SK-N-SH (cell line): ENCODE results near the gene WFIKKN1. TPM values are rescaled to one million over a fixed set of nuclear protein-coding genes. Genes with fewer than 3 reads are reported as not detected.

Experiments used
- CTCF ChIA-PET: fragments of 300-600, 350-600 bp; formaldehyde crosslinking; extraction: SDS; loops from one replicate; lab custom pipeline; 2021; lab: Yijun Ruan, JAX
- POLR2A ChIA-PET: fragments of 350-600 bp; sonication (Branson Sonifier 250); formaldehyde crosslinking; extraction: SDS; loops from one replicate; lab custom pipeline; 2020; ENCODE audit warnings: antibody characterized with exemption, inconsistent platforms; lab: Yijun Ruan, JAX
- DNase-seq: peaks from one replicate; pipeline ENCODE4 v3.0.0; 2012
- H2AFZ ChIP-seq: fragments of 200-600 bp; sonication (generic); 2 replicates; pipeline ENCODE4 v1.8.1; 2016; ENCODE audit warnings: antibody characterized with exemption, mild to moderate bottlenecking, low read depth
- H3F3A ChIP-seq: fragments of 200-600 bp; sonication (generic); replicated peaks from 2 replicates; pipeline ENCODE3; 2016; ENCODE audit warnings: antibody characterized with exemption, mild to moderate bottlenecking; ENCODE audit not compliant: insufficient read depth
- H3K27ac ChIP-seq, 2 experiments: fragments of 200-500 bp in 1 of 2; fragments of 200-600 bp in 1 of 2; sonication (Bioruptor generic) in 1 of 2; sonication (generic), shearing (Covaris generic) in 1 of 2; 2 replicates each; pipeline versions ENCODE4 v1.5.1 to v1.6.1; 2014 to 2016; ENCODE audit warnings: low read depth in 2 of 2, inconsistent platforms in 1 of 2, low read length in 1 of 2, mild to moderate bottlenecking in 1 of 2, mixed read lengths in 1 of 2
- H3K27me3 ChIP-seq: fragments of 200-600 bp; sonication (generic), shearing (Covaris generic); 2 replicates; pipeline ENCODE4 v1.6.1; 2016; ENCODE audit warnings: mixed run types; ENCODE audit not compliant: insufficient read depth
- H3K36me3 ChIP-seq, 2 experiments: fragments of 200-500 bp in 1 of 2; fragments of 200-600 bp in 1 of 2; sonication (Bioruptor generic) in 1 of 2; sonication (generic) in 1 of 2; replicated peaks in 1 of 2; 2 replicates each; pipeline versions ENCODE3 to v1.5.1; 2014 to 2016; ENCODE audit warnings: low read length in 1 of 2, mild to moderate bottlenecking in 1 of 2; ENCODE audit not compliant: insufficient read depth in 2 of 2, control insufficient read depth in 1 of 2
- H3K4me1 ChIP-seq, 2 experiments: fragments of 200-500 bp in 1 of 2; fragments of 200-600 bp in 1 of 2; sonication (Bioruptor generic) in 1 of 2; sonication (generic), shearing (Covaris generic) in 1 of 2; 2 replicates each; pipeline versions ENCODE4 v1.5.1 to v1.6.1; 2014 to 2016; ENCODE audit warnings: low read depth in 1 of 2, low read length in 1 of 2, mixed run types in 1 of 2; ENCODE audit not compliant: insufficient read depth in 2 of 2, control insufficient read depth in 1 of 2
- H3K4me2 ChIP-seq: fragments of 200-600 bp; sonication (generic), shearing (Covaris generic); 2 replicates; pipeline ENCODE4 v1.6.1; 2017; ENCODE audit warnings: mixed run types
- H3K4me3 ChIP-seq, 2 experiments: fragments of 200-500 bp in 1 of 2; fragments of 200-600 bp in 1 of 2; sonication (Bioruptor generic) in 1 of 2; sonication (generic), shearing (Covaris generic) in 1 of 2; 2 replicates each; pipeline versions ENCODE4 v1.5.1 to v1.8.1; 2014 to 2016; ENCODE audit warnings: low read depth in 2 of 2, inconsistent platforms in 1 of 2, low read length in 1 of 2, mild to moderate bottlenecking in 1 of 2, mixed read lengths in 1 of 2, moderate library complexity in 1 of 2
- H3K79me2 ChIP-seq: fragments of 200-600 bp; sonication (generic); 2 replicates; pipeline ENCODE4 v1.8.1; 2017; ENCODE audit warnings: mild to moderate bottlenecking; ENCODE audit not compliant: insufficient read depth
- H3K9ac ChIP-seq: fragments of 200-600 bp; sonication (generic); 2 replicates; pipeline ENCODE4 v1.6.1; 2017; ENCODE audit warnings: mixed run types
- H3K9me2 ChIP-seq: fragments of 200-600 bp; sonication (generic); 2 replicates; pipeline ENCODE4 v1.6.1; 2017; ENCODE audit warnings: mixed run types
- H3K9me3 ChIP-seq: fragments of 200-600 bp; sonication (generic); 2 replicates; pipeline ENCODE4 v1.6.1; 2017; ENCODE audit warnings: mixed run types, mild to moderate bottlenecking, moderate library complexity
- H4K20me1 ChIP-seq: fragments of 200-600 bp; sonication (generic); 2 replicates; pipeline ENCODE4 v1.6.1; 2017; ENCODE audit warnings: mild to moderate bottlenecking, mixed run types; ENCODE audit not compliant: insufficient read depth
- CHD2 ChIP-seq: fragments of 150-350 bp; IDR thresholded peaks from 2 replicates; pipeline ENCODE4 v1.6.1; 2018; ENCODE audit warnings: low read length; ENCODE audit not compliant: partially characterized antibody
- ELF1 ChIP-seq: IDR thresholded peaks from 2 replicates; pipeline ENCODE4 v1.4.0; 2012
- FOSL2 ChIP-seq: IDR thresholded peaks from 2 replicates; pipeline ENCODE4 v1.4.0; 2012; ENCODE audit warnings: low read depth, mild to moderate bottlenecking, moderate library complexity, borderline replicate concordance
- FOXM1 ChIP-seq: IDR thresholded peaks from 2 replicates; pipeline ENCODE4 v1.4.0; 2012; ENCODE audit warnings: low read depth, mild to moderate bottlenecking
- GABPA ChIP-seq: IDR thresholded peaks from 2 replicates; pipeline ENCODE4 v1.4.0; 2012; ENCODE audit warnings: low read depth, mild to moderate bottlenecking
- GATA2 ChIP-seq: sonication (generic); formaldehyde crosslinking; IDR thresholded peaks from 2 replicates; pipeline ENCODE4 v1.5.0; 2020; ENCODE audit warnings: mild to moderate bottlenecking, missing genetic modification reagents
- JUND ChIP-seq: IDR thresholded peaks from 2 replicates; pipeline ENCODE4 v1.4.0; 2012
- NFIC ChIP-seq: IDR thresholded peaks from 2 replicates; pipeline ENCODE4 v1.4.0; 2012; ENCODE audit warnings: borderline replicate concordance
- NRF1 ChIP-seq: IDR thresholded peaks from 2 replicates; pipeline ENCODE4 v1.6.1; 2012; ENCODE audit warnings: low read depth, mild to moderate bottlenecking, low read length
- POLR2AphosphoS5 ChIP-seq: IDR thresholded peaks from 2 replicates; pipeline ENCODE4 v1.6.1; 2012; ENCODE audit warnings: low read depth, low read length
- RFX5 ChIP-seq: IDR thresholded peaks from 2 replicates; pipeline ENCODE4 v1.6.1; 2012; ENCODE audit warnings: mild to moderate bottlenecking, improper control_type of control experiment, low read length
- RXRA ChIP-seq: IDR thresholded peaks from 2 replicates; pipeline ENCODE4 v1.4.0; 2012; ENCODE audit warnings: low read depth, mild to moderate bottlenecking, borderline replicate concordance
- TAF1 ChIP-seq: IDR thresholded peaks from 2 replicates; pipeline ENCODE4 v1.6.1; 2012; ENCODE audit warnings: low read depth, mild to moderate bottlenecking, low read length, moderate library complexity, borderline replicate concordance
- WGBS: methylation state at CpG from one replicate; pipeline ENCODE4 v1.1.6; 2017; ENCODE audit warnings: low lambda C conversion rate; 5-methylcytosine and 5-hydroxymethylcytosine counted together
- polyA plus RNA-seq, 3 experiments: library from polyadenylated mRNA; depleted of rRNA; stranded (reverse); fragments of >200 nt; gene quantifications; 2 replicates each; pipeline ENCODE4 v1.2.3, GENCODE V29; 2012
- TF ChIP-seq, protein P1 (sequence below): IDR thresholded peaks from 2 replicates; pipeline ENCODE4; 2012
- TF ChIP-seq, protein P2 (sequence below): IDR thresholded peaks from 2 replicates; pipeline ENCODE4 v1.4.0; 2012; ENCODE audit warnings: low read depth, borderline replicate concordance
- TF ChIP-seq, protein P3 (sequence below): fragments of 150-350 bp; IDR thresholded peaks from 2 replicates; pipeline ENCODE4 v1.6.1; 2017; ENCODE audit warnings: antibody characterized with exemption, low read length, low read depth, borderline replicate concordance
- TF ChIP-seq, protein P4 (sequence below): fragments of 150-350 bp; IDR thresholded peaks from 2 replicates; pipeline ENCODE4 v1.6.1; 2016; ENCODE audit warnings: mild to moderate bottlenecking, low read depth, low read length

The WFIKKN1 gene
- polyA plus RNA-seq, 1 of the 3 experiments (the other 2 are of a cell fraction) = 0.16 TPM

DNA sequence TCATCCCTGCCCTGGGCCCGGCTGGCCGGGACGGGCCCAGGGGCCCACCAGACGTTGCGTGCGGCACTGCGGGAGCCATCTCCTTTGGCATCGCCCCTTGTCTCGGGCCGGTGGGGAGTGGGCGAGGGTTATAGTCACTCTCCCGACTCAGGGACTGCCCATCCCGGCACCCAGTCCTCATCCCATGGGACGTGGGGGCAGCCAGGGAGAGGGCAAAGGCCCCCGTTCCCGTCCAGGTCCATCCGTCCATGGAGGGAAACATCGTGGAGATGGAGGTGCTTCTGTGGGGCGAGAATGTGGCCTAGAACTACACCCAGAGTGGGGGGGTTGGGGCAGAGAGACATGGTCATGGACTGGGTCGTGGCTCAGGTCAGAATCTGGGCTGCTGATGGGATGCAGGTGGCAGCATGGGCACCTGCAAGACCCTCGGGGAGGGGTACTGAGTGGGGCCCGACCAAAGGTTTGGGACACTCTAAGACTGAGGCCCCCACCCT, 15.9 kb downstream of the WFIKKN1 start:
- H3K9me2 ChIP-seq = no peaks in the 10 kb centered on the region
- CTCF ChIA-PET = interaction anchor here (1.3 to 7.8 kb wide), 6 partner anchors 8 to 29 kb away, joined by 3 to 92 read pairs (median 12); partner anchors contain the start of genes RHBDL1 and RHOT2
- WGBS = 92% methylated on average over 10 of the region's 22 CpGs
- no peaks in the 10 kb centered on the region for H3K27me3 ChIP-seq
- TF ChIP-seq JUND = no peak
- no peak for TF ChIP-seq GATA2 (CRISPR knock-in tag)
- no peak for TF ChIP-seq FOSL2
- TF ChIP-seq FOXM1 = no peak
- no peak for TF ChIP-seq POLR2AphosphoS5
- TF ChIP-seq RFX5 = no peak
- TF ChIP-seq GABPA = no peak
- no peak for TF ChIP-seq ELF1
- TF ChIP-seq, protein P1, sequence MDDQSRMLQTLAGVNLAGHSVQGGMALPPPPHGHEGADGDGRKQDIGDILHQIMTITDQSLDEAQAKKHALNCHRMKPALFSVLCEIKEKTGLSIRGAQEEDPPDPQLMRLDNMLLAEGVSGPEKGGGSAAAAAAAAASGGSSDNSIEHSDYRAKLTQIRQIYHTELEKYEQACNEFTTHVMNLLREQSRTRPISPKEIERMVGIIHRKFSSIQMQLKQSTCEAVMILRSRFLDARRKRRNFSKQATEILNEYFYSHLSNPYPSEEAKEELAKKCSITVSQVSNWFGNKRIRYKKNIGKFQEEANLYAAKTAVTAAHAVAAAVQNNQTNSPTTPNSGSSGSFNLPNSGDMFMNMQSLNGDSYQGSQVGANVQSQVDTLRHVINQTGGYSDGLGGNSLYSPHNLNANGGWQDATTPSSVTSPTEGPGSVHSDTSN = no peak
- TF ChIP-seq CHD2 = no peak
- TF ChIP-seq NFIC = no peak
- TF ChIP-seq RXRA = no peak
- TF ChIP-seq, protein P2, sequence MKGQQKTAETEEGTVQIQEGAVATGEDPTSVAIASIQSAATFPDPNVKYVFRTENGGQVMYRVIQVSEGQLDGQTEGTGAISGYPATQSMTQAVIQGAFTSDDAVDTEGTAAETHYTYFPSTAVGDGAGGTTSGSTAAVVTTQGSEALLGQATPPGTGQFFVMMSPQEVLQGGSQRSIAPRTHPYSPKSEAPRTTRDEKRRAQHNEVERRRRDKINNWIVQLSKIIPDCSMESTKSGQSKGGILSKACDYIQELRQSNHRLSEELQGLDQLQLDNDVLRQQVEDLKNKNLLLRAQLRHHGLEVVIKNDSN = no peak
- no peak for TF ChIP-seq TAF1
- TF ChIP-seq, protein P3, sequence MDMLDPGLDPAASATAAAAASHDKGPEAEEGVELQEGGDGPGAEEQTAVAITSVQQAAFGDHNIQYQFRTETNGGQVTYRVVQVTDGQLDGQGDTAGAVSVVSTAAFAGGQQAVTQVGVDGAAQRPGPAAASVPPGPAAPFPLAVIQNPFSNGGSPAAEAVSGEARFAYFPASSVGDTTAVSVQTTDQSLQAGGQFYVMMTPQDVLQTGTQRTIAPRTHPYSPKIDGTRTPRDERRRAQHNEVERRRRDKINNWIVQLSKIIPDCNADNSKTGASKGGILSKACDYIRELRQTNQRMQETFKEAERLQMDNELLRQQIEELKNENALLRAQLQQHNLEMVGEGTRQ = no peak
- TF ChIP-seq, protein P4, sequence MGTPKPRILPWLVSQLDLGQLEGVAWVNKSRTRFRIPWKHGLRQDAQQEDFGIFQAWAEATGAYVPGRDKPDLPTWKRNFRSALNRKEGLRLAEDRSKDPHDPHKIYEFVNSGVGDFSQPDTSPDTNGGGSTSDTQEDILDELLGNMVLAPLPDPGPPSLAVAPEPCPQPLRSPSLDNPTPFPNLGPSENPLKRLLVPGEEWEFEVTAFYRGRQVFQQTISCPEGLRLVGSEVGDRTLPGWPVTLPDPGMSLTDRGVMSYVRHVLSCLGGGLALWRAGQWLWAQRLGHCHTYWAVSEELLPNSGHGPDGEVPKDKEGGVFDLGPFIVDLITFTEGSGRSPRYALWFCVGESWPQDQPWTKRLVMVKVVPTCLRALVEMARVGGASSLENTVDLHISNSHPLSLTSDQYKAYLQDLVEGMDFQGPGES = no peak
- TF ChIP-seq NRF1 = no peak
- TF ChIP-seq, all 33 proteins: peak for 0
- Histone ChIP-seq H3K9me3 (no peaks in the 10 kb centered on the region), H3K79me2 (peaks cover 30% of the 10 kb centered on the region; the same call in 1 of the 2 replicates), H3K4me1 (peaks cover 10 to 38% of the 10 kb centered on the region in 2 experiments; a peak in 2 of 4 replicates), H3F3A (peaks cover 5% of the 10 kb centered on the region), H3K36me3 (no peaks in the 10 kb centered on the region), H2AFZ (no peak overlapping the region), H3K4me2 (no peak overlapping the region), H3K4me3 (no peak overlapping the region), H3K27ac (no peak overlapping the region; a peak in 1 of 4 replicates), H4K20me1 (no peaks in the 10 kb centered on the region), H3K9ac (no peak overlapping the region)
- POLR2A ChIA-PET = no interaction called here
- DNase-seq = no peak
